Measurements from ENCODE around the gene MRPL4.

The MRPL4 gene

GRCh38 chr19:10251792-10252694 is at the start of gene MRPL4:
Gene MRPL4, plus strand, starts transcription at chr19:10252214. Its CDS starts 40 bp downstream, at chr19:10252254.
- DNase-seq (ENCODE audit: low spot score) = peak; percentile 99

DNA sequence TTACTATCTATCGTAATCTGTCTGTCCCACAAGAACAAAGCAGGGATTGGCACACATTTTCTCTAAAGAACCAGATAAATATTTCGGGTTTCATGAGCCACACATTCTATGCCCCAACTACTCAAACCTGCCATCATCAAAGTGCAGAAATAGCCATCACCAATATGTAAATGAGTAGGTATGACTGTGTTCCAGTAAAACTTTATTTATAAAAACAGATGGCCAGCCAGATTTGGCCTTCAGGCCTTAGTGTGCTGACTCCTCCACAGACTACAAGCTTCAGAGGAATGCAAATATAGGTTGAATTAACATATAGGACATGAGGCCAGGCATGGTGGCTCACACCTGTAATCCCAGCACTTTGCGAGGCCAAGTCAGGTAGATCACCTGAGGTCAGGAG is 48.3 kb upstream of the MRPL4 start:
- DNase-seq (ENCODE audit: low spot score) = no peak

DNA sequence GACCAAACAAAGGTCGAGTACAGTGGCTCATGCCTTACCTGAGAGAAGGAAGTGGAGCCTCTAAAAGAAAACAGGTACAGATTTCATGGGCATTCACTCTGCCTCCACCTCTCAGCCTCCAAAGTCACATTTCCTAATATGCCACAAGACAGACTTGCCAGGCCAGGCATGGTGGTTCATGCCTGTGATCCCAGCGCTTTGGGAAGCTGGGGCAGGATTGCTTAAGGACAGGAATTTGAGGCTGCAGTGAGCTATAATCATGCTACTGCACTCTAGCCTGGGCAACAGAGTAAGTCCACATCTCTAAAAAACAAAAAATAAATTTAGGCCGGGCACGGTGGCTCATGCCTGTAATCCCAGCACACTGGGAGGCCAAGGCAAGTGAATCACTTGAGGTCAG is 46.4 kb upstream of the MRPL4 start:
- no peak for DNase-seq (ENCODE audit: low spot score)

- no peak for DNase-seq (ENCODE audit: low spot score)
These were observed 45.7 kb upstream of the MRPL4 start for GRCh38 chr19:10206226-10206885.

DNA sequence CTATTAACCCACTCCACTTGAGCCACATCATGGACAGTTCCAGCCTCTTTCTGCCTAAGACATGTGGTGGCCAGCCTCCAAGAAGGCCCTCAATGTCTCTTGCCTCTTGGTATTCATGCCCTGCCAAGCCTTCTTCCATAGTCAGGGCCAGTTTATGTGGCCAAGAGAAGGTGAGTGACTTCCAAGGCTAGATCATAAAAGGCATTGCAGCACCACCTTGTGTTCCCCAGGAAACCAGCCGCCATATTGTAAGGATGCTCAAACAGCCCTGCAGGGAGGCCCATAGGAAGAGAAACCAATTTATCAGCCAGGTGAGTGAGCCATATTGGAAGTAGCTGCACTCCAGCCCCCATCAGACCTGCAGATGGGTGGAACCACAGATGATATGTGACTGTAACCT is 45.0 kb upstream of the MRPL4 start:
- no peak for DNase-seq (ENCODE audit: low spot score)

GRCh38 chr19:10209315-10209714 is 42.7 kb upstream of the MRPL4 start:
- no peak for DNase-seq (ENCODE audit: low spot score)

GRCh38 chr19:10211061-10211460 is 41.0 kb upstream of the MRPL4 start:
- no peak for DNase-seq (ENCODE audit: low spot score)

DNA sequence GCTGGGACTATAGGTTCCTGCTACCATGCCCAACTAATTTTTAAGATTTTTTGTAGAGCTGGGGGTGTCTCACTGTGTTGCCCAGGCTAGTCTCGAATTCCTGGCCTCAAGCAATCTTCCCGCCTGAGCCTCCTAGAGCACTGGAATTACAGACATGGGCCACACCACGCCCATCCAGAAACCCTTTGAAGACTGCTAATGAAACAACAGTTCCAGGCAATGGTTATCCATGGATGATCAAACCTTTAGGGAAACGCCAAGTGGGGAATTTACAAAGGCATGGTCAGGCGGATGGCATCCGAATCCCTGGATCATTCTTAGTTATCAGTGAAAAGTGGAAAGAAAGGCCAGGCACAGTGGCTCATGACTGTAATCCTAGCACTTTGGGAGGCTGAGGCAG is 40.3 kb upstream of the MRPL4 start:
- no peak for DNase-seq (ENCODE audit: low spot score)

- no peak for DNase-seq (ENCODE audit: low spot score)
These were observed 37.2 kb upstream of the MRPL4 start for GRCh38 chr19:10214784-10215183.

GRCh38 chr19:10217085-10217484 is 34.9 kb upstream of the MRPL4 start:
- no peak for DNase-seq (ENCODE audit: low spot score)

DNA sequence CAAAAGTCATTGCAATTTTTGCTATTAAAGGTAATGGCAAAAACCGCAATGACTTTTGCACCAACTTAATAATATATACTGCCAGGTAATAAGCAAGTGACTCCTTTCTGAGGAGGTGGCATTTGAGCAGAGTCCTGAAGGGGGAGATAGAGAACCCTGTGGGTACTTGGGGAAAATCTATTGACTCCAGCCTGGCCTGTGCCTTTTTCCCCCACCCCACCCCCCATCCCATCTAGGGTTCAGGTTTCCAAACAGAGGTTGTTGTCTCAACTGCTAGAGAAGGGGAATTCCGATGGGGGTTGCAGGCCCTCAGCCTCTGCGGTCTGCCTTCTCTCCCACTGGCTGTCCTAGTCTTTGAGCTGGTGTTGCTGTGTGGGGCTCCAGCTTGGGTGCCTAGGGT is 32.3 kb upstream of the MRPL4 start:
- DNase-seq (ENCODE audit: low spot score) = no peak

GRCh38 chr19:10220695-10221094 is 31.3 kb upstream of the MRPL4 start:
- no peak for DNase-seq (ENCODE audit: low spot score)

- no peak for DNase-seq (ENCODE audit: low spot score)
These were observed 29.7 kb upstream of the MRPL4 start for GRCh38 chr19:10222201-10222890.

- DNase-seq (ENCODE audit: low spot score) = no peak
These were observed 28.4 kb upstream of the MRPL4 start for GRCh38 chr19:10223488-10224213.

DNA sequence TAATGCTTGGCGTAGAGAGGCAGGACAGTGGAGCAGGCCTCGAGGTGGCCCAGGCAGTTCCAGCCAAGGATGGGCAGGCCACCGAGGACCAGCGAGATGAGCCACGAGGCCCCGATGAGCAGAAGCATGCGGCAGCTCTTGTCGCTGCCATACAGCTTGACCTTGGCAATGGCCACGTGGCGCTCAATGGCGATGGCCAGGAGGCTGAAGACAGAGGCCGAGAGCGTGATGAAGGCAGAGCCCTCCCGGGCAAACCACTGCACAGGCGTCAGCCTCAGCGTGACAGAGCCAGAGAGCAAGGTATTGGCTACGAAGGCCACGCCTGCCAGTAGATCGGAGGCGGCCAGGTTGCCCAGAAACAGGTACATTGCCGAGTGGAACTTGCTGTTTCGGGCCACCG is 27.7 kb upstream of the MRPL4 start:
- no peak for DNase-seq (ENCODE audit: low spot score)

DNA sequence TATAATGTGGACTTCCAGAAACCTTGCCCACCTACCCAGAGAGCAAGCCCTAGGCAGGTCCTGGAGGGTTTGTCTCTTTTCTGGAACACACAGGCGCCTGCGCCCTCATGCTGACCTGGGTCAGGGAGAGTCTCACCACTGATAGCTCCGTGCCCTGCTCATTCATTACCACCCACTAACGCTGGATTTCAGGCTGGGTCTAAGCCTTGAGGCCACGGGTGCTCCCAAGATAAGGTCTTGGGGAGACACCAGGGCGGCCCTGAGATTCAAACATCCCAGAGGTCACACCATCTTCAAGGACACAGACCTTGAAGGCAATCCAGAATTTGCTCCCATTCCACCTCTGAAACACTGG is 26.0 kb upstream of the MRPL4 start:
- no peak for DNase-seq (ENCODE audit: low spot score)

- DNase-seq (ENCODE audit: low spot score) = no peak
These were observed 25.5 kb upstream of the MRPL4 start for GRCh38 chr19:10226376-10227025.

DNA sequence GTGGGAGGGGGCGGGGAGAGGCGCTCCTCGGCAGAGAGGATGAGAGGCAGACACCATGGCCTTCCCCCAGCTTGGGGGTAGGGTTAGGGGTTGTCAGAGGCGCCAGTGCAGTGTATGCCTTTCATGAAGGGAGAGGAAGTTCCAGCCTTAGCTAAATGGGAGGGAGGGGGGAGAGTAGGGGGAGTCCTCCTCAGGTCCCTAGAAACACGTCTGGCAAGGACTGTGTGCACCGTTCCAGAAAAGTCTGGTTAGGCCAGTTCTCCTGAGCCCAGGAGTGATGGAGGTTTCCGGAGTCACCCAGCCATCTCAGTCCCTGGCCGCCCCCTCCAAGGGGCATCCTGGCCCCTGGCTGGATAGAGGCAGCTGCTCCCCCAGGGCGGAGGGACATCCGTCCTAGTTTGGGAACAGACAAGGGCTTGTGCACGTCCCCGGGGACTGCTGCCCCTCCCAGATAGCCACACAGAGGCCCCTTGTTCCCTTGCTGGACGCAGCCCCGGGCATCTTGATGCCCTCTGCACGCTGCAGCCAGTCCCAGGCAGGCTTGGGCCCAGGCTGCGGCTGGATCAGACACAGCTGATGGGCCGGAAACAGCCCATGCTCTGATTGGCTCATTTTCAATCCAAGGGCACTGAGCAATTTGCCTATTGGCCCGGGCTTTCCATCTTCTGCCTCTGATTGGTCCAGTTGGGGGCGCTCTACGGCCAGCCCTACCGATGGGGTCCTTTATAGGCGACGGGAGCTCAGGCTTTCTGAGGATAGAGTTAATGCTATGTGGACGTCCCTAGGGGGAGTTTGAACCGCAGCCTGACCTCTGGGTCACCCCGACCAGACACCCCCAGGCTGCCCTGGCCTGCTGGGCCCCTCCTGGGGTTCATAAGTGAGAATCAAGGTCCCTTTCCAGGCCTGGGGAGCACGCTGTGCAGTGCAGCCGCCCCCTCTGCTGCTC is 24.7 kb upstream of the MRPL4 start:
- DNase-seq (ENCODE audit: low spot score) = no peak

DNA sequence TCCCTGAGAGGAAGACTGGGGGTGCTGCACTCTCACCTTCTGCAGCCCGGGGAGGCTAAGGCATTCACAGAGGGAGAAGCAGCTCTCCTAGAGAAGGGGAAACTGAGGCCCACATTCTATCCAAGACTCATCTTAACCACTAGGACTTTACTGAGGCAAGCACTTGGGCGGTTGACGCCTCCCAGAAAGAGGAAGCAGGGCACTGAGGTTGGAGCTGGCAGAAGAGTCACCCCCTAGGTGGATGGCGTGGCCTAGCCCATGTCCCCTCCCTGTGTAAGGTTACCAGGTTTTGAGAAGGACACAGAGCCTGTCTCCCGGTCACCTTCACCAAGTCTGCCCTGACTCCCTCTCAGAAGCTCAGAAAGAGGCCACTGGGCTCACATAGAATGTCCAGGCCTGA is 23.6 kb upstream of the MRPL4 start:
- DNase-seq (ENCODE audit: low spot score) = no peak

GRCh38 chr19:10228920-10229319 is 23.1 kb upstream of the MRPL4 start:
- peak; percentile 20 for DNase-seq (ENCODE audit: low spot score)

All from LoVo (cell line).